ENCODE results near the gene PPP1R12C. TPM values are rescaled to one million over a fixed set of nuclear protein-coding genes. Genes with fewer than 3 reads are reported as not detected.

PPP1R12C gene
- total RNA-seq, 1 donor from 2014 or later, result 153 TPM

DNA sequence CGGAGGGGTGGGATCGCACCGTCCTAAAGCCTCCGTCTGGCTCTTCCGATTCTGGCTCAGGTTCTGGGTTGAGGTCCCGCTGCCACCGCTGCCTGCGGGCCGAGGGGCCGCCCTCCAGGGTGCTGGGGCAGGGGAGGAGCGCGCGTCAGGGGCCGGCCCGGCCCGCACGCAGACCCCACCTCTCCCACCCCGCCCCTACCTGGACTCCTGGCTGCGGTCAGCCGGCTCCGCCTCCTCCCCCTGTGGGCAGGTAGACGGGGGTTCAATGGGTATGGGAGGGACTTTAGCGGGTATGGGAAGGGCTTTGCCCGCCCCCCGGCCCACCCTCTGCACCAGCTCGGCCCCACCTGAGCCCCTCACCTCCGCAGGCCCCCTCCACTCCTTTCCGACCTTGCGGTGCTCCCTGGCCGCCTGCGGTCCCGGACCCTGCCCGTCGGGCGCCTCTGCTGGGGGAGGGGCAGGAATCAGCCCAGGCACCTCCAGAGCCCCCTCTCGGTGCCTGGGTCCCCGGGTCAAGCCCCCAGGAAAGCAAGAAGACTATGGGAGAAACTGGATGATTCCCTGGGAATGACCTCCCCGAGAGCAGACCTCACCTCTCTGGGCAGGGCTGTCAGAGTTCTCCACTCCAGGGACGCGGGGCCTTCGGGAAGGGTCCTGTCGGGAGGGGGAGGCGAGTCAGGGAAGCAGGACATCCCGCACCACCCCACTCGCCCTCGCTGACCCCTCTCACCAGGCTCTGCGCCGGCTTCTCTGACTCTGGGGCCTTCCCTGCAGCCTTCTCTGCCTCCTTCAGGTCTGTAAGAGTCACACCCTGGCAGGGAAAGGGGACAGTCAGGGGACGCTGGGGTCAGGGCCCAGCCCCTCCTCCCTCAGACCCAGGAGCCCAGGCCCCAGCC is 24.8 kb downstream of the PPP1R12C start:
- intact Hi-C loops (cut with micrococcal nuclease), result no loop called here

DNA sequence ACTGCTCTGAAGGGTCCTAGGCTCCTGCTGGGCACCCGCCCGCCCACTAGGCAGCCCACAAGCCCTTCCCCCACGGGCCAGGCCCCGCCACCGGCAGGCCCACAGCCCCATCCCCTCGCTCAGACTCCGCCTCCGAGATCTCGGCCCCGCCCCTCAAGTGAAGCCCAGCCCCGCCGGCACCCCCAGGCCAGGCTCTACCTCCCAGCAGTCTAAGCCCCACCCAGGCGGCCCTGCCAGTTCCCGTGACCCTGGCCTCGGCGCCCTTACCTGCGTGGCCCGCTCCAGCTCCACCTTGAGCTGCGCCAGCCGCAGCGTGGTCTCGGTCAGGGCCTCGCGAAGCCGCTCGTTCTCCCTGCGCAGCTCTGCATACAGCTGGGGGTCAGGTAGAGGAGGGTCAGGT is 25.5 kb downstream of the PPP1R12C start:
- intact Hi-C loops (cut with micrococcal nuclease), result no loop called here

DNA sequence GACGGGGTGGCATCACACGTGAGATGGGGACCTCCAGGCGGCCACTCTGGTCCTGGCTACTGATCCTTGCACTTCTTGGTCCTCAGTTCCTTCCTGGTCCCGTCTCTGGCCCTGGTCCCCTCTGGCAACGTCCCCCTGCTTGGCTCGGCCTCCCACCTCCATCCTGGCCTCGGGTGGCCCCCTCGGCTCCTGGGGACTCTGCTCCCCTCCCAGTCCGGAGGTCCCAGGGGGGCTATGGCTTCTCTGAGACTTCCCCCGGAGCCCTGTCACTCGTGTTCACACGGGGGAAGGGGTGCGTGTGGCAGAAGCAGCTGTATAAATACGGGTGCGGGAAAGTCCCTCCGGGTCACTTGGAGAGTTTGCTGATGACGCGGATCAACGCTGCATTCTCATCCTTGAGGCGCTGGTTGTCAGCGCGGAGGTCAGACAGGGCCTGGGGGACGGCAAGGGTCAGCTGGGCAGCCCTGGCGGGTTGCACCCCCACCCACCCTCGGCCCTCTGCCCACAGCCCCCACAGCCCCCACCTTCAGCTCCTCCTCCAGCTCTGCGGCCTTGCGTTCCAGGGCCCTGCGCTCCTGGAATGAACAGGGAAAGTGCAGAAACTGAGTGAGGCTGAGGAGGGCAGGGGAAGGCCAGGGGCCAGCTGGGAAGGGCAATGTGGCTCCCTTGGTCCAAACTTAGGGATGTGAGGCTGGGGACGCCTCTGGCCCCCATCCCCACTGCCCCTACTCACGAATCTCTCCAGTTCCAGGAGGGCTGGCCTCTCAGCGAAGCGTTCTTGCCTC is 26.1 kb downstream of the PPP1R12C start:
- intact Hi-C loops (cut with micrococcal nuclease), result no loop called here

DNA sequence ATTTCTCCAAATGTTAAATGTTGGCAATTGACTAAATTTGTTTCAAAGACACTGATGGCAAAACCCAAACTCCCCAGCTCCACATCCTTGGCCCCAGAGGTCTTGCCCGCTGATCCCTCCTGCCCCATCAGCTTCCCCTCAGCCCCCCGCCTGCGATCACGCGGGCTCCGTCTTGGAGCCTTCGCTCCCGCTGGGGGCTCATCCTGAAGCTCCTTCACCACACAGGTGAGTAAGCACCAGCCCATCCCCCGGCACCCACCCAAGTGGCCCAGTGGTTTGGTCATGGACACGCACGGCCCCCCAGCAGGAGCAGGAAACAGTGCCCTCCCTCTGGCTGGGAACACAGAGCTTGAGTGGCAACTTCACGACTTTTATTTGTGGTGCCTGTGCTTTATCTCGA is 26.9 kb downstream of the PPP1R12C start:
- intact Hi-C loops (cut with micrococcal nuclease), result no loop called here

DNA sequence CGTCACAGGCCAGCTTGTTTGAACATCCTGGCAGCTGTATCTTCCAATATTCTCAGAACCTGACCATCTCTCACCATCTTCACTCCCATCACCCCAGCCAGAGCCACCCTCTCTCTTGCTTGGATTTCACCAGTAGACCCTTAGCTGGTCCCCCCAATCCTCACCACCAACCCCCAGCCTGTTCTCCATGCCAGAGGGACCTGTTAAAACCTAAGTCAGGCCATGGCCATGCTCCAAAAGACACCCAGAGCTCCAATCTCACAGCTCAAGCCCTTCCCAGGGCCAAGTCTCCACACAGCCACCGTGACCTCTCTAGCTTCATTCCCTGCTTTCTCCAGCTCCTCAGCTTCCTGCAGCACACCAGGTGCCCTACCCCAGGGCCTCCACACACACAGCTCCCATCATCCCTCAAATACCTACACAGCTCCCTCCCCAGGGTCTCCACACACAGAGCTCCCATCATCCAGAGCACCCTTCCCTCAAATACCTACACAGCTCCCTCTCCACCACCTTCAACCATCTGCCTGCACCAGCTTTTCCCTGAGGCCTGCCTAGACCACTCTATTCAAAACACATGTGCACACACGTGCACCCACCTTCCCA is 28.0 kb downstream of the PPP1R12C start:
- intact Hi-C loops (cut with micrococcal nuclease), result loop anchor here (2.0 kb wide), 1 partner anchor 27 kb away; the partner anchor contains the start of gene PPP1R12C

DNA sequence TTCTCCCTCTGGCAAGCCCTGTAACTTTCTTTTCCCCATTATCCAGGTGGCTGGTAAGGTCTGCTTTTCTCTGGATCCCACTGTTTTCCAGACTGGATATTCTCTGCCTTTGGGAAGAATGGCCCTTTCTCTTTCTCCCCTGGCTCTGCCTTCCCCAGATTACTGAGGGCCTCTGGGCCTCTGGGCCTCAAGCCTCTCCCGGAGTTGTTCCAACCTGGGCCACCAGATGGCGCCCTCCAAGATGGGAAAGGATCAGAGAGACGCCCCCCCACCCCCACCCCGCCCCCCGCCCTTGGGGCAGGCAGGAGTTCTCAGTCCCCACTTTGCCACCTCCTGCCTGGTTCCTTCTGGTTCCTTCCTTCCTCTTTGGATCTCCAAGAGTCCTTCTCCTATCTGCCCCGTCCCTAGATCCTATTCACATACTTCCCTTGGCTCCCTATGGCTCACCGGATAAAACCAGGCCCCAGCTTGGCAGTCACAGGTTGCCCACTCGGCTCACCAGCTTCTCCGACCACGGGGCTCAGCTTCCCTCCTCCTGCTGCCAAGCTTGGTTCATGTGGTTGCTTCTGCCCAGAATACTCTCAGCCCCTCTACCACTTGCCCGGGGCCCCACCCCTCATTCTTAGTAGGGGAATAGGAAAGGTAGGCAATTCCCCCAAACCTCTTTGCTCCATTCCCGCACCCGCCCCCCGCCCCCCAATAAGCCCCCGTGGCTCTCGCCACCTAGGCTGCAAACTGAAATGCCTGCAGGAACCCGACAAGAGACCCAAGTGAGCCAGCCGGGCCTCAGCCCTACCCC is 28.7 kb downstream of the PPP1R12C start:
- intact Hi-C loops (cut with micrococcal nuclease), result loop anchor here (1.0 to 2.0 kb wide), 3 partner anchors 28 to 330 kb away; partner anchors contain the start of gene PPP1R12C

DNA sequence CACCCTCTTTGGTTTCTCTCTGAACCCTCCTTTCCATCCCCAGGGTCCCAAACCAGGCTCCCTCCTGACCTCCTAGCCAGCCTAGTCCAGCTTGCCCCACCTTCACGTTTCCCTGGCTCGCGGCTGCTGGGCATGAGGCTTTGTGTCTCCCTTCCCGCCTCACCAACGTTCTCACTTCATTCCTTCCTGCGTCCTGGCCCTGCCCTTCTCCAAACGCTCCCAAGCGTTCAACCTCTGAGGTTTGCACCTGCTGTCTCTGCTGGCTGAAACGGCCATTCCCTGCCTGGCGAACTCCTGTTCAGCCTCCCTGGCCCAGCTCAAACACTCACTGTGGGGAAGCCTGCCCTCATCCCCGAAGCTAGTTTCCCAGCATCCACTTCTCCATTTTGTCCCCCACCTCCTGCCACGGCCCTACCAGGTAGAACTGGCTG is 29.4 kb downstream of the PPP1R12C start:
- intact Hi-C loops (cut with micrococcal nuclease), result loop anchor here (1.0 to 2.0 kb wide), 3 partner anchors 29 to 330 kb away; partner anchors contain the start of gene PPP1R12C

DNA sequence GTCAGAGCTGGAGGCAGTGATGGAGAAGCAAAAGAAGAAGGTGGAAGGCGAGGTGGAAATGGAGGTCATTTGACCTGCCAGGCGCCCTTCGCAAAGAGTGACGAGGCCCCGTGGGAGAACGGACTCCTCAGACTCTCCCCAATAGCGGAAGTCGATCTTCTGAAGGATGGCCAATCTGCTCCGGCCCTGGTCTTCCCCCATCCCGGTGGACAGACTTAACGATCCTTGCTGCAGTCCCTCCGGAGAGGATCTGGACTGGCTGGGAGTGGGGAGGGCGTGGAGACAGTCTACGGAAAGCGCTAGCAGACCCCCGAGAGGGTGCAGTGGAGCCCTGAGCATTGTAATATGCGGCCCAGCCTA is 29.9 kb downstream of the PPP1R12C start:
- intact Hi-C loops (cut with micrococcal nuclease), result no loop called here

DNA sequence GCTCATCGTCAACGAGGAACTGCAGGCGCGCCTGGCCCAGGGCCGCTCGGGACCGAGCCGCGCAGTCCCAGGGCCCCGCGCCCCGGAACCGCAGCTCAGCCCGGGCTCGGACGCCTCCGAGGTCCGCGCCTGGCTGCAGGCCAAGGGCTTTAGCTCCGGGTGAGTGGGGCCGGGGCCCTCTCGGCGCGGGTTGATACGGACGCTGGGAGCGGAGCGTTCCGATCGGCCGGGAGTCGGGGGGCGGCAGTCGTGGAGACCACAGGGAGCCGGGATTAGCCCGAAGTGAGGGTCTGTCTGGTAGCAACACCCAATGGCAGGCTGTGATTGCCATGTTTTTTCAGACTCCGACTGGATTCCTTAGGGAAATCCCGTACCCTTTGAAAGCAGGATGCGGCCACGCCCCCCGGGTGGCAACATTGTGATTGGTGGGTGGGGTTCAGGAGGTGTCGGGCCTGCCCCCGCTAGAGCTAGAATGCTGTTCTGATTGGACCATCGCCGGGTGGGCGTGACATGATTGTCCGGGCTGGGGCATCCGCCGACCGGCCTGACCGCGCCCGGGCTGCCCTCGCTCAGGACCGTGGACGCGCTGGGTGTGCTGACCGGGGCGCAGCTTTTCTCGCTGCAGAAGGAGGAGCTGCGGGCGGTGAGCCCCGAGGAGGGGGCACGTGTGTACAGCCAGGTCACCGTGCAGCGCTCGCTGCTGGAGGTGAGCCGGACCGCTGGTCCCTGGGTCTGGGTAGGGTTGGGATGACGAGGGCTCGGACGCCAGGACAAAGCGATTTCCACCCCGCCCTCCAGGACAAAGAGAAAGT is 30.5 kb downstream of the PPP1R12C start:
- intact Hi-C loops (cut with micrococcal nuclease), result no loop called here

DNA sequence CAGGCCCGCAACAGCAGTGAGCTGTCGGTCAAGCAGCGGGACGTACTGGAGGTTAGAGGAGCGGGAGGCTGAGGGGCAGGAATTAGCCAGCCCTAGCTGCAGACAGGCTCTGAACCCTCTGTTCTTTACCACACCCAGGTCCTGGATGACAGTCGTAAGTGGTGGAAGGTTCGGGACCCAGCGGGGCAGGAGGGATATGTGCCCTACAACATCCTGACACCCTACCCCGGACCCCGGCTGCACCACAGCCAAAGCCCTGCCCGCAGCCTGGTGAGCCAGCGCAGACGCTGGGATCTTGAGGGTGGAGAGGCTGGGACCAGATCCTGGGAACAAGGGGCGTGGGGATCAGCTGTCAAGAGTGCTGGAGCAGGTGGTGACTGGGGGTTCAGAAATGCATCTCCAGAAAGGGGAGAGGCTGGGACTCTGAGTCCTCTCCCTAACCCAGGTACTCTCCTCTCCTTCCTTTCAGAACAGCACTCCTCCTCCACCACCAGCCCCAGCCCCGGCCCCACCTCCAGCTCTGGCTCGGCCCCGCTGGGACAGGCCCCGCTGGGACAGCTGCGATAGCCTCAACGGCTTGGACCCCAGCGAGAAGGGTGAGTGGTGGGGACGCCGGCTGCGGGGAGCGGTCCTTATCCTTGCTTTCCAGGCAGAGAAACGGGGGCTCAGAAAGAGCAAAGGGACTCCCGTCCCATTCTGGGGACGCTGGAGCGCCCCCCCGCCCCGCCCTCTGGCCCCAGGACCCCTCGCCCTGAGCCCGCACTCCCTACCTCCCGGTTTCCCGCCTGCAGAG is 31.3 kb downstream of the PPP1R12C start:
- intact Hi-C loops (cut with micrococcal nuclease), result no loop called here

DNA sequence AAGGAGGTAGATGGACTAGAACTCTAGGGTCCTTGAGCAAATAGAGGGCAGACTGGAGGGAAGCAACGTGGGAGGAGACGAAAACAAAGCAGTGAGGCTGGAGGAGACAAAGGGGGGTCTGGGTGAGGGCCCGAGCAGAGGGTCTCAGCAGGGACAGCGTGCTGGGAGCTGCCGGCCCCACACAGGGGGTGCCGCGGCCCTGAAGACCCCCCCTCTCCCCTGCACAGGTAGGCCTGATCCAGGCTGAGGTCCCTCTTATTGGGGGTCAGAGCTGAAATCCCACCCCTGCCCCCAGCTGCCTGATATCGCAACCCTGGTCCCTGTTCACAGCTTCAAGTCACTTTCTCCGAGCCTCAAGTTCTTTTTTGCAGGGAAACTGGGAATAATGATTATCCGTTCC is 33.0 kb downstream of the PPP1R12C start:
- intact Hi-C loops (cut with micrococcal nuclease), result loop anchor here (5.0 kb wide), 1 partner anchor 268 kb away; the partner anchor contains the start of gene COX6B2

DNA sequence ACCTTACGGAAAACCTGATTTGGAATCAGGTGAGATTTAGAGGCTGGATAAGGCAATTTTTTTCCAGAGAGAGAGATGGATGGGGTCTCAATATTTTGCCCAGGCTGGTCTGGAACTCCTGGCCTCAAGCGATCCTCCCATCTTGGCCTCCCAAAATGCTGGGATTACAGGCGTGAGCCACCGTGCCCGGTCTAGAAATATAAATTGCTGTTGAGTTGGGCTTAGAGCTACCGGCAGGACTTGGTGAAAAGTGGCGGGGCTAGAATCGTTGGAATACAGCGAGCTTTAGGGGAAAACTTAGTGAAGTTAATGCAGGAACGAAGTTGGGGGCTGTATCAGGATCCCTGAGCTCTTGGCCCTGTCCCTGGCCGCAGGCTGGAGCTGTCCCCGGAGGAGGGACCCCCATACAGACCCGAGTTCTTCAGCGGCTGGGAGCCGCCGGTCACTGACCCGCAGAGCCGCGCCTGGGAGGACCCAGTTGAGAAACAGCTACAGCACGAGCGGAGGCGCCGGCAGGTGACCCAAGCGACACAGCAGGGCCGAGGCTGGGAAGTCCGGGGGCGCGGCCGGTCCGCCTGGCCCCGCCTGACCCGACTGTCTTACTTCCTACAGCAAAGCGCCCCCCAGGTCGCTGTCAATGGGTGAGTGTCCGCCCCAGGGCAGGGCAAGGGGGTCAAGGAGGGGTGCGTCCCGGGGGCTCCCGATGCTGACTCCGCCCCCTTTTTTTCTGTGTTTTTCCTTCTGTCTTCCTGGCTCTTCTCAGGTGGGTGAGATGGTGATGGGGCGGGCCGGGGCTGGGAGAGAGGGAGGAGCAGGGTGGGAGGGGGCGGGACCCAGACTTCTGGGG is 34.2 kb downstream of the PPP1R12C start:
- intact Hi-C loops (cut with micrococcal nuclease), result loop anchor here (5.0 kb wide), 1 partner anchor 269 kb away; the partner anchor contains the start of gene COX6B2

DNA sequence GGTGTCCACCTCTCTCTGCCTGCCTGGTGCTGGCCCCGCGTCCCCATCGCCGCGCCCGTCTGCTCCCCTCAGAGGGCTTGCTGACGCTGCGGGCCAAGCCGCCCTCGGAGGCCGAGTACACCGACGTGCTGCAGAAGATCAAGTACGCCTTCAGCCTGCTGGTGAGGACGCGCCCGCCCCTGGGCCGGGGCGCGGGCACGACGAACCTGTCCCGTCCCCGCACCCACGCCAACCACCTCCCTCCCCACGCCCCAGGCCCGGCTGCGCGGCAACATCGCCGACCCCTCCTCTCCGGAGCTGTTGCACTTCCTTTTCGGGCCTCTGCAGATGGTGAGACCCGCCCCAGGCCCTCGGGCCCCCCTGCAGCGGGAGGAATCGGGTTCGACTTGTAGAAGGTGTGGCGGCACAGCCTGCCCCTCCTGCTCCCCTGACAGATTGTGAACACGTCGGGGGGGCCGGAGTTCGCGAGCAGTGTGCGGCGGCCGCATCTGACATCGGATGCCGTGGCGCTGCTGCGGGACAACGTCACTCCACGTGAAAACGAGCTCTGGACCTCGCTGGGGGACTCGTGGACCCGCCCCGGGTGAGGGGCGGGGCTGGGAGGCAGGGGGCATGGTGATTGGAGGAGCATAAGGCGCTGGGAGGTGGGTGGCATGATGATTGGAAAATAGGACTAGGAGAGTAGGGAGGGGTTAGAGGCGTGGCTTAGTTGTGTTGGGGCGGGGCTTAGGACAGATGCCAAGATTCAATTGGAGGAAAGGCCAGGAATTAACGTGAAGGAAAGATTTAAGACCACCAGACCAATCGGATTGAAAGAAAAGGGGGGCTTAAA is 35.2 kb downstream of the PPP1R12C start:
- intact Hi-C loops (cut with micrococcal nuclease), result loop anchor here (5.0 kb wide), 1 partner anchor 270 kb away; the partner anchor contains the start of gene COX6B2

DNA sequence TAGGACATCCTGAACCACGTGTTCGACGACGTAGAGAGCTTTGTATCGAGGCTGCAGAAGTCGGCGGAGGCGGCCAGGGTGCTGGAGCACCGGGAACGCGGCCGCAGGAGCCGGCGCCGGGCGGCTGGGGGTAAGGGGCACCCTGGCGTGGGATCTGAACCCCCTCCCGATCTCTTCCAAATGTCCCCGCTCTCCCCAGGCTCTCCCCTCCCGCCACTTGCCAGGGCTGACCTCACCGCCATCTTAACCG is 35.7 kb downstream of the PPP1R12C start:
- intact Hi-C loops (cut with micrococcal nuclease), result loop anchor here (1.0 to 5.0 kb wide), 14 partner anchors 36 to 1213 kb away; partner anchors contain the start of genes COX6B2, FIZ1, ISOC2 and PPP1R12C

DNA sequence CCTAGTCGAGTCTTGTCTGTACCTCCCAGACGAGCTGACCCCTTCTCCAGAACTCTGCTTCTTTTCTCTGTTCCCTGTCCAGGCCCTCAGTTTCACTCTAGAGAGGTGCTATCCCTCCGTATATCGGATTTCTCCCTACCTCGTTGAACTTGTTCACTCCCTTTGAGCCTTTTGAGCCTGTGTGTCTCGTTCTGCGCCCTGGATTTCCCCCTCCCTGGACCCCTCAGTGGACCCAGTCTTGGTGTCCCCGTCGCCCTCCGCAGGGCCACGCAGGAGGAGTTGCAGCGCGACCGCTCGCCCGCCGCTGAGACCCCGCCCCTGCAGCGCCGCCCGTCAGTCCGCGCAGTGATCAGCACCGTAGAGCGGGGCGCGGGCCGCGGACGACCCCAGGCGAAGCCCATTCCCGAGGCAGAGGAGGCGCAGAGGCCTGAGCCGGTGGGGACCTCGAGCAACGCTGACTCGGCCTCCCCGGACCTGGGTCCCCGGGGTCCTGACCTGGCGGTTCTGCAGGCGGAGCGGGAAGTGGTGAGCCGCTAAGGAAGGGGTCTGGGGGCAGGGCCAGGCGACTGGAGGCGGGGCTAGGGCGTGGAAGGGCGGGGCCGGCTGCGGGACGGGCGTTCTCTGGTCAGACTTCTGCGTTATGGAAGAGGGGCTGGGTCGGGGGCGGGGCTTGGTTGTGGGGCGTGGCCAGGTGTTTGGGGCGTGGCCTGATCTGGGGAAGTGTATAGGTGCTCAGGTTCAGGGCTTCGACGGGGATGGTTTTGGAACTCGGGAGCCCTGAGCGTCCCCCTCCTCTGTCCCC is 36.3 kb downstream of the PPP1R12C start:
- intact Hi-C loops (cut with micrococcal nuclease), result loop anchor here (1.0 to 5.0 kb wide), 16 partner anchors 18 to 1212 kb away; partner anchors contain the start of genes COX6B2, FIZ1, ISOC2 and KMT5C

All from T-helper 1 cell treated with Interleukin-12 subunit alpha and Interleukin-12 subunit beta and Interleukin-4 antibody, amounts not matched to agents 30 ng/mL and 1 ng/mL, for 36 hours (primary cell).